GM21576 (cell line): ENCODE results near the gene SEMA6A.

Source experiments
- ATAC-seq: cut with Tn5 transposase; IDR thresholded peaks from one replicate; pipeline ENCODE4 v1.9.1; 2021; ENCODE audit warnings: mild to moderate bottlenecking, moderate library complexity; ENCODE audit not compliant: unreplicated experiment

SEMA6A gene

GRCh38 chr5:116497631-116498030, 77.0 kb downstream of the SEMA6A start:
- no peak for ATAC-seq

GRCh38 chr5:116495786-116496357, 78.8 kb downstream of the SEMA6A start:
- ATAC-seq, result no peak

DNA sequence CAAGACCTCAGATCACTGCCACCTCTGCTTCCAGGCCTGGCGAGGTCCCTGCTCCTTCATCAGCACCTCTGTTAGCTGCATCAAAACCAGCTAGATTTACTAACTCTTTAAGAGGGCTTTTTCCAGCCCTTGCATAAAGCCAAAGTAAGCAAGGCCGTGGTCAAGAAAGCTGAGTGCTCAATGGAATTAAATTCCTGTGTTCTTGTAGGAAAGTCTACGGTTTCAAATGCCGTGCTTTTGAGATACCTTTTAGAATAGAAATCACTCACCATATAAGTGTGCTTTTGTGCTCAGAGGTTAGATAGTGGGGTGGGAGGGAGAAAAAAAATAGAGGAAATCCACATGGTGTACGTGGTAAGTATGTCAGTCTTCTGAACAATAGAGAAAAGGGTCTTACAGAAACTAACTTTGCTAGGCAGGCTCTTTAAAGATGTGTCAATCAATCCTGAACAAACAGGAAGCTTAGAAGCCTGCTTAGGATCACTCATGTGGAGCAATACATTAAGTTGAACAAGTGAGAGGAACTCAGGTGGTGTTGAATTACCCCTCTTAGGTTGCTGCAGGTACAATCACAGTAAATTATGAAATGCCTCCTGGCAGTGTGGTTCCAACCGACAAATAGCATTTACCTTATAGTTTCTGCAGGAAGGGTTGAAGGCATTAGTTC, 79.7 kb downstream of the SEMA6A start:
- ATAC-seq, result no peak

DNA sequence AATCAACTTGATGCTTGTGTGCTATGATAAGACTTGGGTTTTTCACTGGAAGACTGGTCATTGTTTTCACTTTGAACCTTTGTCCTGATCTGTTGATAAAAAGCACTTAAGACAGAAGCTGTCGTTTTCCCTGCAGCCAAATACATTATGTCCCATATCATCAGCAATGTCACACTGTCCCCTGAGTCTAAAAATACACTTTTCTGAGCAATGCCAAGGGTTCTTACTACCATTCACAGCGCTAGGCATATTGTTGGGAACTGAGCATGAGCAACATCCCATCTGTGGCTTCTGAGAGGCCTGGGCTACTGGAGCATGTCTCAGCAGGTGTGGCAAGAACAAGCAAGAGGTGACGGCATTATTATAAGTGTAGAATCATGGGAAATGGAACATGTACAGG, 81.8 kb downstream of the SEMA6A start:
- no peak for ATAC-seq

DNA sequence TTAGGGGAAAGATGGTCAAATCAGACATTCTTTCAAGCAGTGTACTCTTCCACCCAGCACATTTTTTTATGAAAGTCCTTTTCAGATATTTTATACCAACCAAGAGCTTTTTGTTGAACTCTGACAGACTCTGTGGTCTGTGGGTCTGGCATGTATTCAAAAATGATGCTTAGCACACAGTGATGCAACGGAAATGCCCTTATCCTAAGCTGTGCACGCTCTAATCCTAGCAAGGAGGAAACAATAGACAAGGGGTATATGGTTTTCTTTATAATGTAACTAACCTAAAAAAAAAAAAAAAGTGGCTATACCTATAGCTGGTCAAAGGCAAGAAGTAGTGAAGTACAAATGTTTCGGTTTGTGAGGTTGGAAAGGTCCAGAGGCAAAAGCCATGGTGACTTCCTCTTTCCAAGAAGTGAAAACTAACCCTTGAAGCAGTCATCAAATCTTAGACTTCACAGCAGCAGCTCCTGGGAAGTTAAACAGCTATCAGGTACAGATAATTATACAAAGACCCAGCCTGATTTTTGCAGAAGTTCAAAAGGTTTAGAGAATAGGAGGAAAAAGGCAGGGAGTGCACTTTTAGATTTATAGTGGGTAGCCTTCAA, 82.5 kb downstream of the SEMA6A start:
- ATAC-seq, result no peak

DNA sequence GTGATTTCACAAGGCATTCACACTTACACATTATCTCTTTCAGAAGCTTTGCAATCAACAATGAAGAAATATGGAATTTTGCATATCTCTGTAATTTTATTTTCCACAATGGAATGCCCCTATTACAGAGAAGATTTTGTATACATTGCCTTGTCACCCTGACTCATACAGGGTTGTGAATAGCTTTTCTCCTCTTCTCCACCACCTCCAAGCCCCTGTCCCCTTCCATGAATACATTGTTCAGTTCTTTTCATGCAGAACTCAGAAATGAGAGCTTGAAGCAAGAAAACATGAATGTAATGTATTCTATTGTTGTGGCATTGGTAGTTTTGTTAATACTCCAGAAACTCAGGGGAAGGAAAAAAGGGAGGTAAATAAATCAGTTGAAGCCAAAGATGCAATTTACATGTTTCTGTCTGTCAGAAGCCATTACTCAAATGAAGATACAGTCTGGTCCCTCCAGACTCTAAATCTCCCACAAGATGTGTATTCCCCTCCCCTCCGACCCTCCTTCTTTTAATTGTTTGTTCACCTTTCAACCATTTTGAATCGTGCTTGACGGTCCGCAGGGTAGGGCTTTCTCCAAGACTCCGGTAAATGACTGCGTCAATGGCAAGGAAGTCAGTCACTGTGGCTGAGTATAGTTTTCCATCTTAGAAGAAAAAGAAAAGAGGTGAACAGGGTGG, 86.1 kb downstream of the SEMA6A start:
- no peak for ATAC-seq

- ATAC-seq, result no peak
Measured at GRCh38 chr5:116487045-116487444, 87.6 kb downstream of the SEMA6A start.

- no peak for ATAC-seq
Measured at GRCh38 chr5:116486588-116486987, 88.0 kb downstream of the SEMA6A start.

GRCh38 chr5:116484645-116485044, 90.0 kb downstream of the SEMA6A start:
- no peak for ATAC-seq

- ATAC-seq, result no peak
Measured at GRCh38 chr5:116482394-116482793, 92.2 kb downstream of the SEMA6A start.

DNA sequence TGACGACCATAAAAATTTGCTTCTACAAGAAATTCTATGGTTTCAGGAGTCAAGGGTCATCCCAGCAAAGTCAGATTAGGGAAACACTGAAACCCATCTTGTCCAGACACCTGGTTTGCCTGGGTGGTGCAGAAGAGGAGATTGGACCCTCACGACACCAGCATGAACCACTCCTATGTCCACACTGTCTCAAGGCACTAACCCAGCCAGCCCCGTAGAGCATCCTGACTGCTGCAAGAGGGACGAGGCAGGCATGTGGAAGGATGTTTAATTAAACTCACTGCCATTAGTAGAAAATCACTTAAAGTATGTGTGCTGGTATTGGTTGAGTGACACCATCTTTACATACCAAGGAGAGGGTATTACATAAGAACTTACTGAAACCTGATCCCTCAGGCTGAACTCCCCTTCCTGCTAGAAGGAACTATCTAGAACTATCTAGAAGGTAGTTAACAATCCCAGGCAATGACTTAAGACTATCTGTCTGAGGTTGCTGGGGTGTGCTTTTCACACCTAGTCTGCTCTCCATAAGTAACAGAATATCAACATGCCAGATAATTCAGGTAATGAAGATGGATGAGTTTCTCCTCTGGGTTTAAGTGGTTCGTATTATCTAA, 93.6 kb downstream of the SEMA6A start:
- no peak for ATAC-seq

- no peak for ATAC-seq
Measured at GRCh38 chr5:116479776-116480675, 94.6 kb downstream of the SEMA6A start.

DNA sequence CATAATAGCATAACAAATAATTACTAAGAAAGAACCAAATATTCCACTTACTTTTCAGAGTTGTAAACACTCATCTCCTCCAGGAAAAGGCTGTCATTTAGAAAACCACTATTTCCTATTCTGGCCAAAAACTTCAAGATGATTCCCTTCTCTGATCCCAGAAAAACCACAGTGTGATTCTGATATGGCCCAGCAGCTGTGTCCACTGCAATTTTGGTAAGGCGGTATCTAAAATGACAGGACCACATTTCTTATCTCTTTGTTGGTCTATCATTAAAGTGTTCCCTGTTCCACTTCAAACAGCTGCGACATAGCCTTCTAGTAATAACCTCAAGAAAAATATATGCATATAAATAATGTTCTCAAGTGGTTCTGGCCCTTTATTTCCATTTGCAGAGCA, 96.1 kb downstream of the SEMA6A start:
- no peak for ATAC-seq

DNA sequence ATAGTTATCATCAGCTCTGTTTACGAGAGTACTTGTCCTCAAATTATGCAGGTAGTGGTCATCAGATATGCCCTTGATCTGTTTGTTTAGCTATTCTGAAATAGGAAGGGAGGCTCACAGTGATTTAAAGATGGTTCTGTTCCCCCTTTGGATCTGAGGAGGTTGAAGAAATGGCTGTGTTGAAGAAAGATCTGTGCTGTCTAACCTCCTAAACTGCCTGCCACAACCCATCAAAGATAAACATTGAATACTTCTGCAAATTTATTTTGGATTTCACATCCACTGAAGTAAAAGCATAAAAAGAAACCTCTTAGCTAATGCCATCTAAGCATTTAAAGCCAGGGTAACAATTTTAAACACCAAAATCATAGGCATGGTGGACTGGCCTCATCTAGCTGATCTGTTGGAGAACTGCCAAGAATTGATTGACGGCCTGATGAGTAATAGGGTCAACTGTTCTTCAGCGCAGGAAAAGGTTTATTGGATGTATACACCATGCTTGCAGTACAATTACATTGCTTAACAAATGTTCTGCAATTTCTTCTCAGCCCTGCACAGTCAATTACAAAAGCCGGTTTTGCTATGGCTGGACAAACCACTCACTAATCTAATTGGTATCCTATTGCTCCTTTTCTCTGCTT, 97.6 kb downstream of the SEMA6A start:
- ATAC-seq, result no peak

DNA sequence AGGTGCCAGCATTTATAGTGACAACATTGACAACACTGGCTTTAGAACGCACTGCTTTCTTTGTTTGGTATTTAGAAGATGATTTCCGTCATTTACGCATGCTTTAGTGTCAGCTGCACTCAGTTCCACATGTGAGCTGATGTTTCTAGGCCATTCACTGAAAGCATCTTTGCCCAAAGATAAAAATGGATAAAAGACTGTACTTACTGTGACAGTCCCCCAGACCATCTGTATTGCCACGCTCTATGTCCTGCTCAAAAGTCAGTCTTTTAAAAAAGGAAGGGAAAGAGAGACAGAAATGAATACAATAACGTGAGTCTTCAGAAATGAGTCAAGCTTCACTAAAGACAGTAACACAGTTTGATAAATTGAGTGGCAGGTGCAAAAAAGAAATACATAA, 99.3 kb downstream of the SEMA6A start:
- peak; percentile 90 for ATAC-seq

GRCh38 chr5:116473706-116474105, 100.9 kb downstream of the SEMA6A start:
- ATAC-seq, result no peak

DNA sequence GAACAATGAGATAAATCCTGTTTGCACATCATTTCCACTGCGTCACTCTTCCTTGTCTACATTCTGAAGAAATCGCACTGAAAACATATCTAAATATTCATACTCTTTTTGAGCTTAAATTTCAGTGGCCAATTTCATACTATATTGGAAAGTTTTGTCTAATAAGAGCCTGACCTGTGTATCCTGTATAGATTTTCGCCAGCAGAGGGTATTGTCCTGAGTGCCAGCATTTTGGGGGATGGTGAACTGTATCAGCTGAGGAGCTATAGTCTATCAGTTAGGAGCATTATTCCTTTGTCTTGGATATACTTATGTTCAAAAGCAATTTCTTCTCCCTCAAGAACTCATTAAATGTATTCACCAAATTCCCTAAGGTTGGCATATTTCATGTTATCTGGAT, 102.3 kb downstream of the SEMA6A start:
- ATAC-seq, result no peak

DNA sequence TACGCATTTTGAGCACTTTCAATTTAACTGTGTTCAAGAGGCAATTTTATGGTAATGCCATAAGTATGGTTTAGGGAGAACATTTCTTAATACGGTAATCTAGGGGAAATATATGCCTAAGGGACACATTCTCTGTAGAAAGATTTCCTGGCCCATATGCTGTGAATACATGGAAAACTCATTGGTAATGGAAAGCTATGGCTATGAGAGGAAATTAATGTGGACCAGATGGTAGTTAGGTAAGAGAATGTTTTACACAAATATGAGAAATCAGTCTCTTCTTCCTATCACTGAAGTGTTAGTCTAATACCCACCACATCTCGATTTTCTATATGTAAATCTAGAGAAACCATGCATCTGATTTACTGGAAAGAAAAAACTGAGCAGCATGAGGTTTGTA, 105.0 kb downstream of the SEMA6A start:
- no peak for ATAC-seq

DNA sequence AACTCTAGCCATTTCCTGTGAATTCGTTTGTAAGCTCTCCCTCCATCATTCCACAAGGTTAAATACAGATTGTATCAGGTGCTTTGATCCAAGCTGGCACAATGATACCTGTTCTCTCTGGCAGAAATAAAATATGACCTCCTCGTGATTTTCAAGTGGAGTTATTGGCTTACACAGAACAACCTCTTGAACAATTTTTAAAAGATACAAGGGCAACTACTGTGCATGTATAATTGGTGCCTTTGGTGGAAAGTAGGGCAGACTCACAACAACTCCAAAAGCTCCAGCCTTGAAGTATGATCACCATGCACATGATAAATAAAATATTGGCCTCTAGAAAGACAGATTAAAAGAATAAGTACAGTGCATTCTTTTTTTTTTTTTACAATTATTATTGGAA, 106.0 kb downstream of the SEMA6A start:
- no peak for ATAC-seq

DNA sequence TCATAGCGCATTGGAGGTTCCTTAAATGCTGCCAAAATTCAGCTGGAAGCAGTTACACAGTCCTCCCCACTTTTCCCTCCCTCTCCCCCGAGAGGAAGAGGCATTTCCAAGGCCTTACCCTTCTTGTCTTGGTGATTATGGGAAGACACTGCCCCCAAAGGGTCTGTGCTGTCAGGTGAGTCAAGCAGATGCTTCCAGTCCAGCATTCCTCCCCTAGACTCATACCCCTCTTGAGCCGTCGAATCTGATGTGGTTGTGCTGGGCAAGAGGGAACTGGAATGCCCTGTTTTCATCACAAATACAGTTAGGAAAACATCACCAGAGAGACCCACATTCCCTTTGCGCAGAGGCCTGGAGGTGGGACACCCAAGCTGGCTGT, 107.2 kb downstream of the SEMA6A start:
- ATAC-seq, result no peak
